Lower leg skin (tissue), 4 donors: Measurements from ENCODE around the gene GAD2. TPM values are rescaled to one million over a fixed set of nuclear protein-coding genes. Genes with fewer than 3 reads are reported as not detected.

ENCODE experiments used
- DNase-seq, 2 donors: peaks; one replicate each; pipeline ENCODE4 v3.0.0-alpha.2; 2019; ENCODE audit warnings: low spot score in 2 of 2
- H3K4me3 ChIP-seq: fragments of 200-600 bp; sonication (generic); 2 replicates; pipeline ENCODE4 v1.5.1; 2017; ENCODE audit warnings: mild to moderate bottlenecking, low read depth; ENCODE audit not compliant: poor library complexity, severe bottlenecking
- CTCF ChIP-seq, 3 donors: fragments of 450-650 bp; IDR thresholded peaks; one replicate each; pipeline ENCODE4 v1.5.1; 2016; ENCODE audit warnings: antibody characterized with exemption in 3 of 3, mild to moderate bottlenecking in 3 of 3, moderate library complexity in 2 of 3
- POLR2A ChIP-seq, 2 donors: fragments of 450-650 bp; IDR thresholded peaks; one replicate each; pipeline ENCODE4 v1.6.1; 2016 to 2017; ENCODE audit warnings: antibody characterized with exemption in 2 of 2, mild to moderate bottlenecking in 1 of 2, moderate library complexity in 1 of 2
- WGBS, 2 donors: methylation state at CpG; one replicate each; pipeline ENCODE4 v1.1.5; 2018; 5-methylcytosine and 5-hydroxymethylcytosine counted together
- intact Hi-C: fragments of 100-400 bp; cut with DNase I; formaldehyde crosslinking; loops from one replicate; pipeline ENCODE4 v1.15.0; 2023; ENCODE audit warnings: low total_unique reads
- total RNA-seq, 4 donors: library from RNA; depleted of rRNA; stranded (reverse); fragments of >200 nt; gene quantifications; one replicate each; pipeline ENCODE4 v1.1.0, GENCODE V29; 2016

The GAD2 gene
- total RNA-seq, 4 donors from 2014 or later: 0.51 TPM; not detected in 3

- intact Hi-C loops: no loop called here
- 68 to 85% methylated on average over 3 of the region's 3 CpGs for WGBS, 2 donors
Observed at GRCh38 chr10:26278295-26278694, 61.7 kb downstream of the GAD2 start.

DNA sequence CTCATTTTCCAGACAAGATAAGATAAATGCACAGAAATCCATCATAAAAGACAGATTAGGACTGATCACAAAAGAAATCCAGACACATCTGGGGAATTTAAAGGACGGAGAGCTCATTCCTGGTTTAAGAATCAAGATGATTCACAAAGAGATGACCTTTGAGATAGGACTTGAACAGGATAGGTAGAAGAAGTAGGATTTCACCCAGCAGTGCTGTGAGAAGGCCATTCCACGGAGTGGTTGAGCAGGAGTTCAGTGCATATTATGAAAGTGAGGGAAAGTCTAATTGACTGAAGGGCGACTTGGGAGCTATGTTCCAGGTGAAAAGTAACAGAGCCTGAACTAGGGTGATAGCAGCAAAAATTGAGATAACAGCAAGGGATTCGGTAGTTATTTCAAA is 73.7 kb downstream of the GAD2 start:
- no peak for TF ChIP-seq POLR2A (IDR thresholded peaks at IDR 0.05)
- TF ChIP-seq CTCF (IDR thresholded peaks at IDR 0.05): no peak
- DNase-seq: no peak
- 69% methylated on average over 4 of the region's 4 CpGs for WGBS, 2 donors
- no peak overlapping the region for H3K4me3 ChIP-seq
- intact Hi-C loops: no loop called here

More at GRCh38 chr10:26278295-26278694, 61.7 kb downstream of the GAD2 start:
- no peak for DNase-seq
- TF ChIP-seq POLR2A (IDR thresholded peaks at IDR 0.05) (no peak), CTCF (IDR thresholded peaks at IDR 0.05) (no peak)
- H3K4me3 ChIP-seq: no peak overlapping the region

DNA sequence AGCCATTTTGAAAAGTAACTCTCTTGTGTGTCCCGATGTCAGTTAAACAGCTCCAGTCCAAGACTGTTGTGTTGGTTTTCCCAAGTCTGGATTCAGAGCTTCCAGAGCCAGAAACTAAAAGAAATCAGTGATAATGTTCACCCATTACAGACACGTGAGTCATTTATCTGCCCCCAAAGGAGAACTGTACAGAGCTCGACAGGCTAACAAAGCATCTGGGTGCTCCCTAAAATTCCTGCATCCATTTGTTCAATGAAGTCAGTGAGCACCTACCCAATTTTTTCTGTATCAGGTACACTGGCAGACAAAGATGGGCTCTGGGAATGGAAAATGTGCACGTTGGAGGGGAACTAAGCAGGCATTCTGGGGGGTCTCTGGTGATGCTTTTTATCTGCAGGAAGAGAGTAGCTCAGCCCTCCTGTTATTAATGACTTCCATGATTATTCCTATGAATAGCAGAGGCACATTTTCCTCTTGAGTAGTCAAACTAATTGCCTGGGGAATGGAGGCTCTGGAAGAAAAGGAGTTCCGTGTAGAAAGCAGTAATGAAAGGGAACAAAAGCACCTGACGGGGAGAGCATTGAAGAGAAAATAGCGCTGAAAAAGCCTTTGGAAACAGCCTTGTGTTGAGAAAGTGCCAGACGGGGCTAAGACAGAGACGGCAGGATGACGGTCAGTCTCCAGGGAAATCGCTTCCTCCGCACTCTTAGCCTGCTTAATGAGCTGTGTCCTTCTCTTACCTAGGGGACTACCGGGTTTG is 75.3 kb downstream of the GAD2 start:
- intact Hi-C loops: no loop called here
- 53 to 71% methylated on average over 13 of the region's 13 CpGs for WGBS, 2 donors

DNA sequence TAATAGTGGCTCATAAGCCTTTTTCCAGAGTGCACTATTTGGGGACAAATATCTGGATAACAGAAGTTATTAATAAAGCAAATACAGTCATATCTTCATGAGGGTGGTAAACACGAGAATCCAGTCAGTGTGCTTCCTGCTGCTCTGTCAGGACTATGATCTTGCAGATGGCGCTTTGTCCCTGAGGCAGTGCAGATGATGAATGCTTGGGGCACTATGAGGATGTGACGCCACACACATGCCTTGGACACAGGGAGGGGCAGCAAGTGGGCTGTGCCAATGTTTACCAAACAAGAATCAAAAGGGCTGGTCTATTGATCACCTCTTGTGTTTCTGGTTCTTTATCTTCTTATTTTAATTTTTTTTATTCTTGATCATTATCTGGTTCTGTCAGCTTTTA is 79.8 kb downstream of the GAD2 start:
- DNase-seq: no peak
- WGBS, 2 donors: 55 to 56% methylated on average over 3 of the region's 3 CpGs
- TF ChIP-seq CTCF (IDR thresholded peaks at IDR 0.05): no peak
- no peak for TF ChIP-seq POLR2A (IDR thresholded peaks at IDR 0.05)
- intact Hi-C loops: no loop called here
- no peak overlapping the region for H3K4me3 ChIP-seq

More for the DNA sequence above, 75.3 kb downstream of the GAD2 start:
- H3K4me3 ChIP-seq: no peak overlapping the region
- no peak for DNase-seq
- TF ChIP-seq POLR2A (IDR thresholded peaks at IDR 0.05) (no peak), CTCF (IDR thresholded peaks at IDR 0.05) (no peak)

- TF ChIP-seq POLR2A (IDR thresholded peaks at IDR 0.05) (no peak), CTCF (IDR thresholded peaks at IDR 0.05) (no peak)
- intact Hi-C loops: no loop called here
- no peak overlapping the region for H3K4me3 ChIP-seq
- WGBS, 2 donors: 58 to 64% methylated on average over 2 of the region's 2 CpGs
- no peak for DNase-seq
Observed at GRCh38 chr10:26300001-26300400, 83.4 kb downstream of the GAD2 start.

- intact Hi-C loops: loop anchor here (1.0 kb wide), 1 partner anchor 24 kb away; no protein-coding TSS in a partner anchor
- H3K4me3 ChIP-seq: no peak overlapping the region
- TF ChIP-seq CTCF (IDR thresholded peaks at IDR 0.05): no peak
- no peak for DNase-seq
Observed at GRCh38 chr10:26303366-26303765, 86.8 kb downstream of the GAD2 start.
